GM23338 (cell line): ENCODE results near the gene ADAMTS17. TPM values are rescaled to one million over a fixed set of nuclear protein-coding genes. Genes with fewer than 3 reads are reported as not detected.

Source experiments
- ATAC-seq: fragments of 200-7000 bp; cut with Tn5 transposase; 3 replicates; pipeline ENCODE4 v1.9.1; 2020
- DNase-seq: peaks from one replicate; pipeline ENCODE4 v3.0.0-alpha.2; 2015; ENCODE audit warnings: low spot score
- H2AFZ ChIP-seq: fragments of 200-600 bp; sonication (generic); 2 replicates; pipeline ENCODE4 v1.8.0; 2016; ENCODE audit warnings: antibody characterized with exemption, mild to moderate bottlenecking, moderate library complexity
- H3F3A ChIP-seq: fragments of 200-600 bp; sonication (generic); replicated peaks from 2 replicates; pipeline ENCODE4 v1.8.0; 2017; ENCODE audit warnings: antibody characterized with exemption, mixed run types, low read depth
- H3K27ac ChIP-seq: fragments of 200-600 bp; sonication (generic); 2 replicates; pipeline ENCODE4 v1.6.1; 2016; ENCODE audit warnings: low read depth
- H3K27me3 ChIP-seq: fragments of 200-600 bp; sonication (generic); 2 replicates; pipeline ENCODE4 v1.8.0; 2016; ENCODE audit warnings: mild to moderate bottlenecking, mixed run types, moderate library complexity; ENCODE audit not compliant: insufficient read depth
- H3K36me3 ChIP-seq: fragments of 200-600 bp; sonication (generic); 2 replicates; pipeline ENCODE4 v1.8.0; 2016; ENCODE audit warnings: mild to moderate bottlenecking; ENCODE audit not compliant: insufficient read depth
- H3K4me1 ChIP-seq: fragments of 200-600 bp; sonication (generic); 2 replicates; pipeline ENCODE4 v1.8.0; 2016; ENCODE audit warnings: mild to moderate bottlenecking, moderate library complexity; ENCODE audit not compliant: insufficient read depth
- H3K4me2 ChIP-seq: fragments of 200-600 bp; sonication (generic); 2 replicates; pipeline ENCODE4 v1.7.1; 2017; ENCODE audit warnings: mixed run types
- H3K4me3 ChIP-seq: fragments of 200-600 bp; sonication (generic); 2 replicates; pipeline ENCODE4 v1.6.1; 2016; ENCODE audit warnings: mixed run types
- H3K79me2 ChIP-seq: fragments of 200-600 bp; sonication (generic); replicated peaks from 2 replicates; pipeline ENCODE4 v1.8.0; 2017; ENCODE audit warnings: mild to moderate bottlenecking; ENCODE audit not compliant: insufficient read depth
- H3K9me2 ChIP-seq: fragments of 200-600 bp; sonication (generic); 2 replicates; pipeline ENCODE4 v1.8.0; 2017; ENCODE audit not compliant: insufficient read depth
- H4K20me1 ChIP-seq: fragments of 200-600 bp; sonication (generic); replicated peaks from 2 replicates; pipeline ENCODE4 v1.8.0; 2017; ENCODE audit warnings: mild to moderate bottlenecking; ENCODE audit not compliant: insufficient read depth
- H3K27ac Mint-ChIP-seq: 2 replicates; pipeline ENCODE4 v1.8.0; 2020; ENCODE audit warnings: inconsistent platforms, mild to moderate bottlenecking, moderate library complexity, mixed read lengths
- H3K27me3 Mint-ChIP-seq: 3 replicates; pipeline ENCODE4 v1.8.0; 2022; ENCODE audit warnings: low read depth, mild to moderate bottlenecking, moderate library complexity, mixed read lengths, inconsistent platforms; ENCODE audit not compliant: insufficient read depth, poor library complexity
- H3K36me3 Mint-ChIP-seq: 3 replicates; pipeline ENCODE4 v1.8.0; 2021; ENCODE audit warnings: low read depth, mild to moderate bottlenecking, inconsistent platforms, moderate library complexity, mixed read lengths
- H3K4me1 Mint-ChIP-seq: 3 replicates; pipeline ENCODE4 v1.8.0; 2020; ENCODE audit warnings: mild to moderate bottlenecking, inconsistent platforms, mixed read lengths
- H3K4me3 Mint-ChIP-seq: 3 replicates; pipeline ENCODE4 v1.8.0; 2021; ENCODE audit warnings: moderate library complexity, mild to moderate bottlenecking, inconsistent platforms, mixed read lengths
- H3K9me3 Mint-ChIP-seq: 3 replicates; pipeline ENCODE4 v1.8.0; 2020; ENCODE audit warnings: moderate library complexity, mild to moderate bottlenecking, inconsistent platforms, mixed read lengths
- CREB1 ChIP-seq: fragments of 250-450 bp; sonication (Bioruptor Pico); IDR thresholded peaks from 2 replicates; pipeline ENCODE4 v1.5.0; 2020; ENCODE audit warnings: low read depth, mild to moderate bottlenecking, moderate library complexity
- EZH2 ChIP-seq: fragments of 200-600 bp; sonication (generic); IDR thresholded peaks from one replicate; pipeline ENCODE4 v1.8.0; 2017; ENCODE audit warnings: antibody characterized with exemption, mild to moderate bottlenecking, low read depth; ENCODE audit not compliant: unreplicated experiment
- EZH2phosphoT487 ChIP-seq: fragments of 200-600 bp; sonication (generic); IDR thresholded peaks from one replicate; pipeline ENCODE4 v1.8.1; 2018; ENCODE audit warnings: antibody characterized with exemption; ENCODE audit not compliant: unreplicated experiment
- JUNB ChIP-seq: IDR thresholded peaks from one replicate; pipeline ENCODE4 v1.6.1; 2016; ENCODE audit warnings: antibody characterized with exemption; ENCODE audit not compliant: unreplicated experiment
- NANOG ChIP-seq: IDR thresholded peaks from 2 replicates; pipeline ENCODE4 v1.6.1; 2016; ENCODE audit warnings: antibody characterized with exemption, borderline replicate concordance
- POLR2AphosphoS5 ChIP-seq: IDR thresholded peaks from 2 replicates; pipeline ENCODE4 v1.6.1; 2016; ENCODE audit warnings: antibody characterized with exemption, low read depth
- STAT1 ChIP-seq: IDR thresholded peaks from one replicate; pipeline ENCODE4 v1.6.1; 2016; ENCODE audit warnings: antibody characterized with exemption; ENCODE audit not compliant: unreplicated experiment
- ZNF114 ChIP-seq: fragments of 250-450 bp; sonication (Bioruptor Pico); IDR thresholded peaks from 2 replicates; pipeline ENCODE4 v1.5.0; 2020; ENCODE audit warnings: mild to moderate bottlenecking, moderate library complexity
- ZNF331 ChIP-seq: fragments of 250-450 bp; sonication (Bioruptor Pico); IDR thresholded peaks from 2 replicates; pipeline ENCODE4 v1.5.0; 2020; ENCODE audit warnings: low read depth, mild to moderate bottlenecking, moderate library complexity
- polyA plus RNA-seq: library from polyadenylated mRNA; unstranded; fragments of >200 nt; fragmentation: Nextera tagmentation; extraction: Ambion mirVana; gene quantifications from 2 replicates; pipeline ENCODE4 v1.2.1, GENCODE V29; 2016
- total RNA-seq: library from RNA; depleted of rRNA; stranded (reverse); fragments of >200 nt; shearing (Covaris generic); gene quantifications from 2 replicates; pipeline ENCODE4 v1.2.3, GENCODE V29; 2014
- TF ChIP-seq, protein P1 (sequence below): IDR thresholded peaks from 2 replicates; pipeline ENCODE4 v1.6.1; 2016; ENCODE audit warnings: antibody characterized with exemption
- TF ChIP-seq, protein P2 (sequence below): IDR thresholded peaks from one replicate; pipeline ENCODE4 v1.6.1; 2018; ENCODE audit warnings: antibody characterized with exemption; ENCODE audit not compliant: unreplicated experiment
- TF ChIP-seq, protein P3 (sequence below): fragments of 250-450 bp; sonication (Bioruptor Pico); IDR thresholded peaks from 2 replicates; pipeline ENCODE4 v1.5.0; 2020; ENCODE audit warnings: mild to moderate bottlenecking, moderate library complexity
- TF ChIP-seq, protein P4 (sequence below), 2 experiments: fragments of 200-600 bp in 1 of 2; sonication (generic) in 1 of 2; conservative IDR thresholded peaks; 2 replicates each; pipeline versions ENCODE4 v1.5.1 to v1.6.1; 2016 to 2017; ENCODE audit warnings: antibody characterized with exemption in 2 of 2, low read depth in 2 of 2, mild to moderate bottlenecking in 2 of 2, moderate library complexity in 1 of 2

Gene ADAMTS17
- total and polyA plus RNA-seq, 2 experiments from 2014 or later = 0.60 to 3.8 TPM

DNA sequence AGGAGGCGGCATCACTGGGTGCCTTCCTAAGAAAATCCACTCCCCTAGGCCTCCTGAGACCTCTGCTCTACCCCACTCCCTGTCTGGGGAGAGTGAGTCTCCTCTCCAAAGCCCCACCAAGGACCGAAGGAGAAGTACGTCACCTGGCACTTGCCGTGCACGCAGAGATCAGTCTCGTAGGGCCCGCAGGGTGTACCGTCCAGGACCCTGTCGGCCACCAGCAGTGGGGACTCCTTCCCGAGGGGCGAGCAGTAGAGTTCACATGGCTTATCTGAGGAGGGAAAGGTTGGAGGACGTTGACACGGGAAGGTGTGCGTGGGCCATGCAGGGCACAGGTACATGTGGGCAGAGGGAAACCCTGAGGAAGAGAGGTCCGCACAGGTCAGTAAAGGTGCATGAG lies 232.9 kb downstream of the ADAMTS17 start:
- H3K79me2 ChIP-seq = no peaks in the 10 kb centered on the region
- no peak overlapping the region for H2AFZ ChIP-seq
- H3K4me1 ChIP-seq = no peaks in the 10 kb centered on the region
- no peak overlapping the region for H3K27ac ChIP-seq
- no peak overlapping the region for H3K4me3 Mint-ChIP-seq
- TF ChIP-seq CREB1 (CRISPR knock-in tag) = no peak
- TF ChIP-seq STAT1 = no peak
- TF ChIP-seq ZNF114 = no peak
- TF ChIP-seq, protein P1, sequence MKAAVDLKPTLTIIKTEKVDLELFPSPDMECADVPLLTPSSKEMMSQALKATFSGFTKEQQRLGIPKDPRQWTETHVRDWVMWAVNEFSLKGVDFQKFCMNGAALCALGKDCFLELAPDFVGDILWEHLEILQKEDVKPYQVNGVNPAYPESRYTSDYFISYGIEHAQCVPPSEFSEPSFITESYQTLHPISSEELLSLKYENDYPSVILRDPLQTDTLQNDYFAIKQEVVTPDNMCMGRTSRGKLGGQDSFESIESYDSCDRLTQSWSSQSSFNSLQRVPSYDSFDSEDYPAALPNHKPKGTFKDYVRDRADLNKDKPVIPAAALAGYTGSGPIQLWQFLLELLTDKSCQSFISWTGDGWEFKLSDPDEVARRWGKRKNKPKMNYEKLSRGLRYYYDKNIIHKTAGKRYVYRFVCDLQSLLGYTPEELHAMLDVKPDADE = no peak
- TF ChIP-seq, protein P2, sequence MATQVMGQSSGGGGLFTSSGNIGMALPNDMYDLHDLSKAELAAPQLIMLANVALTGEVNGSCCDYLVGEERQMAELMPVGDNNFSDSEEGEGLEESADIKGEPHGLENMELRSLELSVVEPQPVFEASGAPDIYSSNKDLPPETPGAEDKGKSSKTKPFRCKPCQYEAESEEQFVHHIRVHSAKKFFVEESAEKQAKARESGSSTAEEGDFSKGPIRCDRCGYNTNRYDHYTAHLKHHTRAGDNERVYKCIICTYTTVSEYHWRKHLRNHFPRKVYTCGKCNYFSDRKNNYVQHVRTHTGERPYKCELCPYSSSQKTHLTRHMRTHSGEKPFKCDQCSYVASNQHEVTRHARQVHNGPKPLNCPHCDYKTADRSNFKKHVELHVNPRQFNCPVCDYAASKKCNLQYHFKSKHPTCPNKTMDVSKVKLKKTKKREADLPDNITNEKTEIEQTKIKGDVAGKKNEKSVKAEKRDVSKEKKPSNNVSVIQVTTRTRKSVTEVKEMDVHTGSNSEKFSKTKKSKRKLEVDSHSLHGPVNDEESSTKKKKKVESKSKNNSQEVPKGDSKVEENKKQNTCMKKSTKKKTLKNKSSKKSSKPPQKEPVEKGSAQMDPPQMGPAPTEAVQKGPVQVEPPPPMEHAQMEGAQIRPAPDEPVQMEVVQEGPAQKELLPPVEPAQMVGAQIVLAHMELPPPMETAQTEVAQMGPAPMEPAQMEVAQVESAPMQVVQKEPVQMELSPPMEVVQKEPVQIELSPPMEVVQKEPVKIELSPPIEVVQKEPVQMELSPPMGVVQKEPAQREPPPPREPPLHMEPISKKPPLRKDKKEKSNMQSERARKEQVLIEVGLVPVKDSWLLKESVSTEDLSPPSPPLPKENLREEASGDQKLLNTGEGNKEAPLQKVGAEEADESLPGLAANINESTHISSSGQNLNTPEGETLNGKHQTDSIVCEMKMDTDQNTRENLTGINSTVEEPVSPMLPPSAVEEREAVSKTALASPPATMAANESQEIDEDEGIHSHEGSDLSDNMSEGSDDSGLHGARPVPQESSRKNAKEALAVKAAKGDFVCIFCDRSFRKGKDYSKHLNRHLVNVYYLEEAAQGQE = no peak
- no peak for TF ChIP-seq POLR2AphosphoS5
- no peak for TF ChIP-seq ZNF331 (CRISPR knock-in tag)
- TF ChIP-seq, protein P3, sequence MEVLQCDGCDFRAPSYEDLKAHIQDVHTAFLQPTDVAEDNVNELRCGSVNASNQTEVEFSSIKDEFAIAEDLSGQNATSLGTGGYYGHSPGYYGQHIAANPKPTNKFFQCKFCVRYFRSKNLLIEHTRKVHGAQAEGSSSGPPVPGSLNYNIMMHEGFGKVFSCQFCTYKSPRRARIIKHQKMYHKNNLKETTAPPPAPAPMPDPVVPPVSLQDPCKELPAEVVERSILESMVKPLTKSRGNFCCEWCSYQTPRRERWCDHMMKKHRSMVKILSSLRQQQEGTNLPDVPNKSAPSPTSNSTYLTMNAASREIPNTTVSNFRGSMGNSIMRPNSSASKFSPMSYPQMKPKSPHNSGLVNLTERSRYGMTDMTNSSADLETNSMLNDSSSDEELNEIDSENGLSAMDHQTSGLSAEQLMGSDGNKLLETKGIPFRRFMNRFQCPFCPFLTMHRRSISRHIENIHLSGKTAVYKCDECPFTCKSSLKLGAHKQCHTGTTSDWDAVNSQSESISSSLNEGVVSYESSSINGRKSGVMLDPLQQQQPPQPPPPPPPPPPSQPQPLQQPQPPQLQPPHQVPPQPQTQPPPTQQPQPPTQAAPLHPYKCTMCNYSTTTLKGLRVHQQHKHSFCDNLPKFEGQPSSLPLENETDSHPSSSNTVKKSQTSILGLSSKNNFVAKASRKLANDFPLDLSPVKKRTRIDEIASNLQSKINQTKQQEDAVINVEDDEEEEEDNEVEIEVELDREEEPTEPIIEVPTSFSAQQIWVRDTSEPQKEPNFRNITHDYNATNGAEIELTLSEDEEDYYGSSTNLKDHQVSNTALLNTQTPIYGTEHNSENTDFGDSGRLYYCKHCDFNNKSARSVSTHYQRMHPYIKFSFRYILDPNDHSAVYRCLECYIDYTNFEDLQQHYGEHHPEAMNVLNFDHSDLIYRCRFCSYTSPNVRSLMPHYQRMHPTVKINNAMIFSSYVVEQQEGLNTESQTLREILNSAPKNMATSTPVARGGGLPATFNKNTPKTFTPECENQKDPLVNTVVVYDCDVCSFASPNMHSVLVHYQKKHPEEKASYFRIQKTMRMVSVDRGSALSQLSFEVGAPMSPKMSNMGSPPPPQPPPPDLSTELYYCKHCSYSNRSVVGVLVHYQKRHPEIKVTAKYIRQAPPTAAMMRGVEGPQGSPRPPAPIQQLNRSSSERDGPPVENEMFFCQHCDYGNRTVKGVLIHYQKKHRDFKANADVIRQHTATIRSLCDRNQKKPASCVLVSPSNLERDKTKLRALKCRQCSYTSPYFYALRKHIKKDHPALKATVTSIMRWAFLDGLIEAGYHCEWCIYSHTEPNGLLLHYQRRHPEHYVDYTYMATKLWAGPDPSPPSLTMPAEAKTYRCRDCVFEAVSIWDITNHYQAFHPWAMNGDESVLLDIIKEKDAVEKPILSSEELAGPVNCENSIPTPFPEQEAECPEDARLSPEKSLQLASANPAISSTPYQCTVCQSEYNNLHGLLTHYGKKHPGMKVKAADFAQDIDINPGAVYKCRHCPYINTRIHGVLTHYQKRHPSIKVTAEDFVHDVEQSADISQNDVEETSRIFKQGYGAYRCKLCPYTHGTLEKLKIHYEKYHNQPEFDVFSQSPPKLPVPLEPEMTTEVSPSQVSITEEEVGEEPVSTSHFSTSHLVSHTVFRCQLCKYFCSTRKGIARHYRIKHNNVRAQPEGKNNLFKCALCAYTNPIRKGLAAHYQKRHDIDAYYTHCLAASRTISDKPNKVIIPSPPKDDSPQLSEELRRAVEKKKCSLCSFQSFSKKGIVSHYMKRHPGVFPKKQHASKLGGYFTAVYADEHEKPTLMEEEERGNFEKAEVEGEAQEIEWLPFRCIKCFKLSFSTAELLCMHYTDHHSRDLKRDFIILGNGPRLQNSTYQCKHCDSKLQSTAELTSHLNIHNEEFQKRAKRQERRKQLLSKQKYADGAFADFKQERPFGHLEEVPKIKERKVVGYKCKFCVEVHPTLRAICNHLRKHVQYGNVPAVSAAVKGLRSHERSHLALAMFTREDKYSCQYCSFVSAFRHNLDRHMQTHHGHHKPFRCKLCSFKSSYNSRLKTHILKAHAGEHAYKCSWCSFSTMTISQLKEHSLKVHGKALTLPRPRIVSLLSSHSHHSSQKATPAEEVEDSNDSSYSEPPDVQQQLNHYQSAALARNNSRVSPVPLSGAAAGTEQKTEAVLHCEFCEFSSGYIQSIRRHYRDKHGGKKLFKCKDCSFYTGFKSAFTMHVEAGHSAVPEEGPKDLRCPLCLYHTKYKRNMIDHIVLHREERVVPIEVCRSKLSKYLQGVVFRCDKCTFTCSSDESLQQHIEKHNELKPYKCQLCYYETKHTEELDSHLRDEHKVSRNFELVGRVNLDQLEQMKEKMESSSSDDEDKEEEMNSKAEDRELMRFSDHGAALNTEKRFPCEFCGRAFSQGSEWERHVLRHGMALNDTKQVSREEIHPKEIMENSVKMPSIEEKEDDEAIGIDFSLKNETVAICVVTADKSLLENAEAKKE (CRISPR knock-in tag) = no peak
- TF ChIP-seq NANOG = no peak
- no peak for TF ChIP-seq JUNB
- TF ChIP-seq EZH2 = no peak
- no peak for TF ChIP-seq EZH2phosphoT487
- TF ChIP-seq, protein P4, sequence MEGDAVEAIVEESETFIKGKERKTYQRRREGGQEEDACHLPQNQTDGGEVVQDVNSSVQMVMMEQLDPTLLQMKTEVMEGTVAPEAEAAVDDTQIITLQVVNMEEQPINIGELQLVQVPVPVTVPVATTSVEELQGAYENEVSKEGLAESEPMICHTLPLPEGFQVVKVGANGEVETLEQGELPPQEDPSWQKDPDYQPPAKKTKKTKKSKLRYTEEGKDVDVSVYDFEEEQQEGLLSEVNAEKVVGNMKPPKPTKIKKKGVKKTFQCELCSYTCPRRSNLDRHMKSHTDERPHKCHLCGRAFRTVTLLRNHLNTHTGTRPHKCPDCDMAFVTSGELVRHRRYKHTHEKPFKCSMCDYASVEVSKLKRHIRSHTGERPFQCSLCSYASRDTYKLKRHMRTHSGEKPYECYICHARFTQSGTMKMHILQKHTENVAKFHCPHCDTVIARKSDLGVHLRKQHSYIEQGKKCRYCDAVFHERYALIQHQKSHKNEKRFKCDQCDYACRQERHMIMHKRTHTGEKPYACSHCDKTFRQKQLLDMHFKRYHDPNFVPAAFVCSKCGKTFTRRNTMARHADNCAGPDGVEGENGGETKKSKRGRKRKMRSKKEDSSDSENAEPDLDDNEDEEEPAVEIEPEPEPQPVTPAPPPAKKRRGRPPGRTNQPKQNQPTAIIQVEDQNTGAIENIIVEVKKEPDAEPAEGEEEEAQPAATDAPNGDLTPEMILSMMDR (conservative IDR thresholded peaks at IDR 0.05; ENCODE audit: low read depth in 2 of 2) = no peak
- no peaks in the 10 kb centered on the region for H3F3A ChIP-seq
- no peak overlapping the region for H3K27ac Mint-ChIP-seq
- no peaks in the 10 kb centered on the region; the same call in 2 of the 3 replicates for H3K9me3 Mint-ChIP-seq
- H4K20me1 ChIP-seq = no peaks in the 10 kb centered on the region
- no peaks in the 10 kb centered on the region for H3K36me3 ChIP-seq
- H3K36me3 Mint-ChIP-seq = no peaks in the 10 kb centered on the region
- H3K27me3 Mint-ChIP-seq = no peaks in the 10 kb centered on the region
- no peak for DNase-seq
- H3K4me3 ChIP-seq = no peak overlapping the region
- H3K27me3 ChIP-seq = no peaks in the 10 kb centered on the region
- H3K9me2 ChIP-seq = no peaks in the 10 kb centered on the region
- H3K4me2 ChIP-seq = no peak overlapping the region
- ATAC-seq = no peak
- no peaks in the 10 kb centered on the region for H3K4me1 Mint-ChIP-seq
